ENCODE data around the gene EIF1.

The EIF1 gene

DNA sequence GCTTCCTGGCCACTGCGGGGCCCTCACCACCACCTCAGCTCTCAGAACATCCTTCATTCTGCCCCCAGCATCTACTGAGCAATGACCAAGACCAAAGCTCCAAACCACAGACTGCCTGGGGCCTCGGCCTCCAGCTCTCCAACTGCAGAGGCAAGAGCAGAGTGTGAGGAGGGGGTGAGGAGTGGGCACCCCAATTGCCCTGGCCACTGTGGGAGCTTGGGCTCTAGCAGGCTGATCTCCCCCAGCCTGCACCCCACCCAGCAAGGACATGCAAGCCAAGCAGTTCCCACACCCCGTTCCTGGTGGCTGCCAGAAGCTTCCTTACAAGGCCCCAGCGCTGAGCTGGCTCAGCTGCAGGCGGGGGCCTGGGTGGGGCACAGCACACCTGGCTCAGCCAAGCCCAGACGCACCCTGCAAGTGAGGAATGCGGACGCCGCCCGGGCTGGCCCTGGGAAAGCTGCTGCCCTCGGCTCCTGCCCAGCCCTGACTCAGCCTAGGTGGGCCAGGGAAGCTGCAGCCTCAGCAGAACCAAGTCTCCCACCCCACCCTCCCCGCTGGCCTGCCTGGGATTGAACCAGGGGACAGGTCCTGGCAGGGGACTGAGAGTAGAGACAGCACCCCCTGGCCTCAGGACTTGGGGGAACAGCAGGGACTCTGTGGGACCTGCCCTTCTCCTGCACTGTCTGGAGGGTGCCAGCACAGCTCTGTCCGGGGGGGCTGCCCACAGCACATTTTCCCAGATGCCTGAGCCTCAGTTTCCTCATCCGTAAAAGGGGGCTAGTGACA lies 34.6 kb upstream of the EIF1 start:
- H3K9me3 ChIP-seq (ENCODE audit: low read length), result no peaks in the 10 kb centered on the region
- no peak overlapping the region for H3K4me2 ChIP-seq (ENCODE audit: low read length)
- no peak overlapping the region for H3K4me3 ChIP-seq (ENCODE audit: low read depth, low read length, poor library complexity, severe bottlenecking)
- no peaks in the 10 kb centered on the region for H3K36me3 ChIP-seq (ENCODE audit: insufficient read depth, low read length)
- H3K9ac ChIP-seq (ENCODE audit: low read length), result no peak overlapping the region
- no peak for TF ChIP-seq EZH2 (IDR thresholded peaks at IDR 0.05; ENCODE audit: borderline replicate concordance, low read length)
- TF ChIP-seq, protein P1, sequence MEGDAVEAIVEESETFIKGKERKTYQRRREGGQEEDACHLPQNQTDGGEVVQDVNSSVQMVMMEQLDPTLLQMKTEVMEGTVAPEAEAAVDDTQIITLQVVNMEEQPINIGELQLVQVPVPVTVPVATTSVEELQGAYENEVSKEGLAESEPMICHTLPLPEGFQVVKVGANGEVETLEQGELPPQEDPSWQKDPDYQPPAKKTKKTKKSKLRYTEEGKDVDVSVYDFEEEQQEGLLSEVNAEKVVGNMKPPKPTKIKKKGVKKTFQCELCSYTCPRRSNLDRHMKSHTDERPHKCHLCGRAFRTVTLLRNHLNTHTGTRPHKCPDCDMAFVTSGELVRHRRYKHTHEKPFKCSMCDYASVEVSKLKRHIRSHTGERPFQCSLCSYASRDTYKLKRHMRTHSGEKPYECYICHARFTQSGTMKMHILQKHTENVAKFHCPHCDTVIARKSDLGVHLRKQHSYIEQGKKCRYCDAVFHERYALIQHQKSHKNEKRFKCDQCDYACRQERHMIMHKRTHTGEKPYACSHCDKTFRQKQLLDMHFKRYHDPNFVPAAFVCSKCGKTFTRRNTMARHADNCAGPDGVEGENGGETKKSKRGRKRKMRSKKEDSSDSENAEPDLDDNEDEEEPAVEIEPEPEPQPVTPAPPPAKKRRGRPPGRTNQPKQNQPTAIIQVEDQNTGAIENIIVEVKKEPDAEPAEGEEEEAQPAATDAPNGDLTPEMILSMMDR (IDR thresholded peaks at IDR 0.05; ENCODE audit: low read length), result no peak
- H4K20me1 ChIP-seq (ENCODE audit: insufficient read depth, low read length), result no peaks in the 10 kb centered on the region
- H3K9me2 ChIP-seq (ENCODE audit: low read depth, low read length), result no peaks in the 10 kb centered on the region
- H3F3A ChIP-seq (ENCODE audit: insufficient read depth, low read length), result no peaks in the 10 kb centered on the region
- H2AFZ ChIP-seq (ENCODE audit: low read length), result no peak overlapping the region
- no peaks in the 10 kb centered on the region for H3K79me2 ChIP-seq (ENCODE audit: insufficient read depth, low read length)
- no peaks in the 10 kb centered on the region for H3K4me1 ChIP-seq (ENCODE audit: insufficient read depth, low read length, severe bottlenecking)
- no peak overlapping the region for H3K27ac ChIP-seq (ENCODE audit: low read depth, low read length, poor library complexity, severe bottlenecking)
- H3K27me3 ChIP-seq (ENCODE audit: insufficient read depth, low read length), result no peaks in the 10 kb centered on the region

DNA sequence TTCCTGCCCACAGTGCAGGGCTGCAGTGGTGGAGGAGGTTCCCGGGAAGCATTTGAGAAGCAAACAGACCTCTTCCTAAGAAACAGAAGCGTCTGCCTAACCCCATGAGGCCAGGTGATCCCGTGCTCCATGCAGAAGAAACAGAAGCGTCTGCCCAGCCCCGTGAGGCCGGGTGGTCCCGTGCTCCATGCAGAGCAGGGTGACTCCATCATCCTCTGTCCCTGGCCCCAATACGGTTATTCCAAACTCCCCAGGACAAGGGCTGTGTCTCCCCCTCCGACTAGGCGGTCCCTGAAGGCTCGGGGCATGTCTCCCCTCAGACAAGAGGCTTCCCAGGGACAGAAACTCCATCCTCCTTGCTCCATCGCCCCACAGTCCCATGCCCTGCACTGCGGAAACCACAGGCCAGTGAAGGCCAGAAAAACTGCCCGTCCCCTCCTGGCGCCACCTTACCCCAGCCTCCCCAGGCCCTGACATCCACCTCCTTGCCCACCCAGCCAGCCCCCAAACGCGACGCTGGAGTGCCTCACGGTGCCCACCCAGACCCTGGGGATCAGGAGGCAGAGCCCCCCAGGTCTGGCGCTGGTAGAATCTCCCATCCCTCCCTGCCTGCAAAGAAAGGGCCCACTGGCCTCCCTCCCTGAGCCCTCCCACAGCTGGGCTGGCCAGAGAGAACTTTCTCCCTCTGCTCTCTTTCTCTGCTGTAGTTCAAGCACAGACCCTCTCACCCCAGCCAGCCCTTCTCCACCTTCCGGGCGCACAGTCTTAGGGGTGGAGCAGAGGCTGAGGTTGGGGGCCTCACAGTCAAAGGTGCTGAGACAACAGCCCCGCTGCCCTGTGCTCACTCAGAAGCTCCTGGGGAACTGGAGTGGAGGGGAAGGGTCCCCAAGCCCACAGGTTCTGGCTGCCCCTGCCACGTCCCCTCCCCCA lies 33.7 kb upstream of the EIF1 start:
- TF ChIP-seq, protein P1 (IDR thresholded peaks at IDR 0.05; ENCODE audit: low read length), result no peak
- no peak for TF ChIP-seq EZH2 (IDR thresholded peaks at IDR 0.05; ENCODE audit: borderline replicate concordance, low read length)
- Histone ChIP-seq H4K20me1 (ENCODE audit: insufficient read depth, low read length) (no peaks in the 10 kb centered on the region), H3K9me3 (ENCODE audit: low read length) (no peaks in the 10 kb centered on the region), H3K9me2 (ENCODE audit: low read depth, low read length) (no peaks in the 10 kb centered on the region), H3K27me3 (ENCODE audit: insufficient read depth, low read length) (no peaks in the 10 kb centered on the region), H3K4me2 (ENCODE audit: low read length) (no peak overlapping the region), H3K4me3 (ENCODE audit: low read depth, low read length, poor library complexity, severe bottlenecking) (no peak overlapping the region), H3K9ac (ENCODE audit: low read length) (no peak overlapping the region), H2AFZ (ENCODE audit: low read length) (no peak overlapping the region), H3K27ac (ENCODE audit: low read depth, low read length, poor library complexity, severe bottlenecking) (no peak overlapping the region), H3K79me2 (ENCODE audit: insufficient read depth, low read length) (no peaks in the 10 kb centered on the region), H3K36me3 (ENCODE audit: insufficient read depth, low read length) (no peaks in the 10 kb centered on the region), H3F3A (ENCODE audit: insufficient read depth, low read length) (no peaks in the 10 kb centered on the region), H3K4me1 (ENCODE audit: insufficient read depth, low read length, severe bottlenecking) (no peaks in the 10 kb centered on the region)

DNA sequence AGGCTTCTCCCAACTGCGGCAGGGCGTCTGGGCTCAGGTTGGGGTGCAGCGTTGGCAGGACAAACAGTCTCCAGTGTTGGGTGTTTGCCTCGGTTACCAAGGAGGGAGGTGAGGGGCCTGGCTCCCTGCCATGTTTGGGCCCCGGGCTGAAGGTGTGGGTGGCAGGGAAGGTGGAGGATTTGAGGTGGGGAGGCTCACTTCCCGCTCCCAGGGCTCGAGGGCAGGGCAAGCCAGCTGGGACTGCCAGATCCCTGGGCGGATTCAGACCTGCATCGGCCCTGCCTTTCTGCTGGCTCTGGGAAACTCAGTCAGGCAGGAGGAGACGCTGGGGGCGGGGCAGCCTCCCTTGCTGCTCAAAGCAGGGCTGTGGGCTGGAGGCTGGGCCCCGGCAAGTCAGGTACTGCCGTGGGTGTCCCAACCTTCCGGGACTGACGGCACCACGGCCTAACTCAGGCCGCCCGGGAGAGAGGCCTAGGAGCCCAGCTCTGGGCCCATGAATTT lies 33.0 kb upstream of the EIF1 start:
- no peak overlapping the region for H3K4me2 ChIP-seq (ENCODE audit: low read length)
- H3K9me2 ChIP-seq (ENCODE audit: low read depth, low read length), result no peaks in the 10 kb centered on the region
- no peak overlapping the region for H3K4me3 ChIP-seq (ENCODE audit: low read depth, low read length, poor library complexity, severe bottlenecking)
- H3K27ac ChIP-seq (ENCODE audit: low read depth, low read length, poor library complexity, severe bottlenecking), result no peak overlapping the region
- H3K9me3 ChIP-seq (ENCODE audit: low read length), result no peaks in the 10 kb centered on the region
- H3K79me2 ChIP-seq (ENCODE audit: insufficient read depth, low read length), result no peaks in the 10 kb centered on the region
- no peak overlapping the region for H3K9ac ChIP-seq (ENCODE audit: low read length)
- no peak overlapping the region for H2AFZ ChIP-seq (ENCODE audit: low read length)
- H4K20me1 ChIP-seq (ENCODE audit: insufficient read depth, low read length), result no peaks in the 10 kb centered on the region
- H3F3A ChIP-seq (ENCODE audit: insufficient read depth, low read length), result no peaks in the 10 kb centered on the region
- no peaks in the 10 kb centered on the region for H3K4me1 ChIP-seq (ENCODE audit: insufficient read depth, low read length, severe bottlenecking)
- H3K36me3 ChIP-seq (ENCODE audit: insufficient read depth, low read length), result no peaks in the 10 kb centered on the region
- TF ChIP-seq EZH2 (IDR thresholded peaks at IDR 0.05; ENCODE audit: borderline replicate concordance, low read length), result no peak
- TF ChIP-seq, protein P1 (IDR thresholded peaks at IDR 0.05; ENCODE audit: low read length), result no peak
- H3K27me3 ChIP-seq (ENCODE audit: insufficient read depth, low read length), result no peaks in the 10 kb centered on the region

All from OCI-LY1 (cell line).